ENCODE data around the gene ADCY2.
"Not testable (repeated sequence)": the region's sequence is repeated elsewhere in the genome, so short reads cannot be mapped to it uniquely, and the experiment has no call there.

Gene ADCY2

DNA sequence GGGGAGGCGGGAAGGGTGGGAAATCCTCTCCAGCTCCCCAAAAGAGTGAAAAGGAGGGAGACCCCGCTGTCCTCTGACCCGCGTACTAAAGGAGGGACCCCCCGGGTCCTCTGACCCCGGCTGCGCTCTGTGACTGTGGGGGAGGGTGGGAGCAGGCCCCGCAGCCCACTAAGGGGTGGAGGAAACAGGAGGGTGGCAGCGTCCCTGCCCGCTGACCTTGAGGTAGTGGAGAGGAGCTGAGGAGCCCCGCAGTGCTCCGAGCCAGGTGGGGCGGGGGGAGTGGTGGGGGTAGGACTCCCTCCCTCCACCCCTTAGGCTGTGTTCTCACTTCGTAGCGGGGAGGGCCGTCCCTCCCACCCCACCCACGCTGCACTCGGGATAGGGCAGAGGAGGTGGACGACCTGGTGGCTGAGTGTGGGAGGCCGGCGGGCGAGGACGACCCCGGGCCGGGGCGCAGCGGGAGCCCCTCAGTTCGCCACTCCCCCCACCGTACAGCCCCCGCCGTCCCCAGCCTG is 449 bp upstream of the ADCY2 start:
- no peak for DNase-seq (ENCODE audit: low read depth in 2 of 2, low spot score in 1 of 2)

DNA sequence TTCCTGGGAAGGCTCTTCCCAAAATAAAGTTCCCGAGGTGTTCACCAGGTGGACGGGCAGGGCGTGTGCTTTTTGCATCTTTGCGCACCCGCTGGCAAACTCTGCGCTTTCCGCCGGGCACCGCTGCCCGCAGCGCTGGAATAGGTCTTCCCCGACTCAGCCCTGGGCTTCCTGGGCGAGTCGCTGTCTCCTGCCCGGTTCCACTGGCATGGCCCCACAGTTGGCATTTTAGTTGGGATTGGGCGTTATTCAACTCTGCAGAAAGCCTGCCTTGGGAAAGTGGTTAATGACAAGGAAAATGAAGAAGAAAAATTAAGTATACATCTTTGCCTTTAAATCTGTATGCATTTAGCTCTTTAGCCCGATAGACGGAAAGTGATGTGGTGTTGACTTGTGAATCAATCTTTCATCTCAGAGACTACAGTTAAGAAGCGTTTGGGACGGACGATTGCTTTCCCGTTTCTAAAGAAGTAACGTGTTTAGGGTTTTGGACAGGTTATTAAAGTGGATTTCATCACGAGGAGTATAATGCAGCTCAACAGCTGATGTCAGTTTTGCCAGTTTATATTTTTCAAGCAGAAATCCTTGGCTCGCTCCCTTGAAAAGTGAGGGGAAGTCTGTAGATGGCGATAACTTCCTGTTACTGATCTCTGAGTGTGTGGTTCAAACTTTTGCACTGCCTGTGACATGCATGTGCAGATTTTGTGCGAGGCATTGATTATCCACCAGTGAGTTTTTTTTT is 946 bp downstream of the ADCY2 start:
- DNase-seq (ENCODE audit: low read depth in 2 of 2, low spot score in 1 of 2) = no peak

DNA sequence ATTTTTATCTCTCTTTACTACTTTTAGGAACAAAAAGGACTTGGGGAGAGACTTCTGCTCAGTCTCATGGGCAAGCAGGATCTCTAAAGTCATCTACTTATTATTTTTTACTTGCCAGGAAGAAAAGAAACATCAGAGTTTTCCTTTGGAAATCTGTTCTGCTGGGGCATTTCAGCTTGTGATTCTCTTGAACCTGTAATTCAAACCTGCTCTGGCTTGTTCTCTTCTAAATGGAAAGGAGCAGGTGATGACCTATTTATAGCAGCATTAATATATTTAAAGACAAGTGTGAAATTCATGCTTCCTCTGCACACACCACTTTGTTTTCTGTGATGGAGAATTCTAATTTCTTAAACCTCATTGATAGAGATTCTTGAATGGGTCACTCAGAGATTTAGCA is 2.0 kb downstream of the ADCY2 start:
- DNase-seq (ENCODE audit: low read depth in 2 of 2, low spot score in 1 of 2) = no peak

DNA sequence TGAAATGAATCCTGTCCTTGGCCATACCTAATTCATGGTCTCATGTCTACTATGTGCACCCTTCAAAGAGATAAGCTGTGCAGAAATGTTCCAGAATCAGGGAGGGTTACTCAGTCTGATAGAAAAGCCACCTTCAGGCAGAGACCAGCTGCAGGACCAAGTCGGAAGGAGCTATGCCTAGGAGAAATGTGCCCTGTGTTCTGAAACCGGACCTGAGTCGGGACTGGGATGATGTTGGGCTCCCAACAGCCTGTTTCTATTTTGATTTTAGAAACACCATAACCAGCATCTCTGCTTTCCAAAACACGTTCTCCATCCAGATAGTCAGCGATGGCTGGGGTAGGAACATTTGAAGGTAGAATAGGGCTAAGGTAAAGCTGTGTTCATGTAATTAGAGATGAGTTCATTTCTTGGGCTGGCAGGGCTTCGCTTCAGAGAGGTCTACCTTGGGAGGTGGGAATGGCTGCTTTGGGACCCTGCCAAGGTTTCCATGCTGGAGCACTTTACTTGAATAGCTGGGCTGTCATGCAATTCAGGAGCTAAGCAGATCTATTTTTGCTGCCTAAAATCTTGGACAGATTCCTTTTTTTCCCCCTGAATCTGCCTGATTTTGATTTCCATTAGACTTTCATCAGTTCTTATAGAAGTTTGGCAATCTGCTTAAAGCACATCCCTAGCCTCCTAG is 2.8 kb downstream of the ADCY2 start:
- DNase-seq (ENCODE audit: low read depth in 2 of 2, low spot score in 1 of 2) = no peak

DNA sequence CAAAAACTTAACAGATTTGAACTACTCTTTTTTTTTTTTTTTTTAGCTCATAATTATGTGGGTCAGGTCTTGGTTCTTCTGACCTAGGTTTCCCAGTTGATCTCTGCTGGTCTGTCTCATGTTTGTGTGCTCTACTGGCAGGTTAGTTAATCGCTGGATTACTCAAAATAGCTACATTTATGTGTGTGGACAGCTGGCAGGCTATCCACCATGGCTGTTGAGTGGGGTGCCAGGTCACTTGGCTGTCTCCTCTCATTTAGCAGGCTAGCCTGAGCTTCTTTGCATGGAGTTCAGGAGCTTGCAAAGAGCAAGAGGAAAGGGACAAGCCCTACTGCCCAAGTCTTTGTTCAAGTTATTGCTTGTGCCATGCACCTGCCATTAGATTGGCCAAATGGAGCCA is 9.3 kb downstream of the ADCY2 start:
- DNase-seq (ENCODE audit: low read depth in 2 of 2, low spot score in 1 of 2) = no peak

DNA sequence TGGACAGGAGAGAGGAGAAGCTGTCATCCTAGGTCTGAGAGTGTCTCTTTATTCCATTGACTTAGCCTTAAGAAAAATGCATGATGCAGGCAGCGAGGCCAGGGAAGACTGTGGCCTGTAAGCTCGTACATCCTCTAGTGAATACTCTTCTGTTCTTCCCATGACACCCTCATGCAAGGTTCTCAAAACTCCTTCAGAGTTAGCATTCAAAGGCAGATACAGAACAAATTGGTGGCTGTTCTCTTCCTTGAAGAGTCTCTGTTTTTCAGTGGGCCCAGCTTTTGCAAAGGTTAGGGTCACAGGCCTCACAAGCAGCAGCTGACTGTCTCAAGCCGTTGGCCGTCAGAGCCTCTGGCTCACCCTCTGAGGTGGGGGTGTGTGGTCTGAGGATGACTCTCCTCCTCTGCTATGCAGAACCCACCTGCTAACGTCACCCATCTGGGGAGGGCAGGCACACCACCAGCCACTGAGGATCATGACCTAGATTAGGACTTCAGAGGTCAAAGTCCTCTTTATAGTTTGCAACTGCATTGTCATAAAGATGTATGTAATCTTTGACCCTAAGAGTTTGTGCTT is 15.1 kb downstream of the ADCY2 start:
- no peak for DNase-seq (ENCODE audit: low read depth in 2 of 2, low spot score in 1 of 2)

DNA sequence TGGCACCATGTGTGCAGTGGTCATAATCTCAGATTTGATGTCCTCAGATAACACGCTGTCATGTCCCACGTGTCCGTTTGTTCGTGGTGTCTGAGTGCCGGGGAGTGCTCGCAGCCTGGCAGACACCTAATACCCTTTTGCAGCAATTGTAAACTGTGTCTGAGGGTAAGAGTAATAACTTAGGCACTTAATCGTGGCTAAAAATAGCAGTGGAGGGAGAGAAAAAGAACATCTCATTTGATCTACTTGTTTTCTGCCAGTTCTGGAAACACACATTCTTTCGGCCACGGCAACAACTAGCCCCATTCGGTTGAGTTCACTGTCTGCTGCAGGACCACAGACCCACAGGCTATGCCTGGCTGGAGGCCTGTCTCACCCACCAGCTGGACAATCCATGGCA is 16.5 kb downstream of the ADCY2 start:
- no peak for DNase-seq (ENCODE audit: low read depth in 2 of 2, low spot score in 1 of 2)

DNA sequence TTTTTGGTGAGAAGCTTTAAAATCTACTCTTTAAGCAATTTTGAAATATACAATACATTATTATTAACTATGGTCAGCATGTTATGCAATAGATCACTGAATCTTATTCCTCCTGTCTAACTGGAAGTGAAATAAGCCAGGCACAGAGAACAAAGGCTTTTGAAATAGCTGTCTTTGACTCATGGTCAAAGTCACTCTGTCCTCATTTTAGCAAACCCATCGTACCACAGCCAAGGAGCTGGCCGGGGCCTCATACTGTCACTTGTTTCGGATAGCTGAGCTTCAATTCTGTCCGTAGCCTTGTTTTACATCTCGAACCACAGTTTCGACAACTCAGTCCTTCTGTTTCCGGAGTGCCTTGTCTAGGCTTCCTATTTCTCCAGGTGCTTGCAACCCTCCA is 19.2 kb downstream of the ADCY2 start:
- DNase-seq (ENCODE audit: low read depth in 2 of 2, low spot score in 1 of 2) = no peak

DNA sequence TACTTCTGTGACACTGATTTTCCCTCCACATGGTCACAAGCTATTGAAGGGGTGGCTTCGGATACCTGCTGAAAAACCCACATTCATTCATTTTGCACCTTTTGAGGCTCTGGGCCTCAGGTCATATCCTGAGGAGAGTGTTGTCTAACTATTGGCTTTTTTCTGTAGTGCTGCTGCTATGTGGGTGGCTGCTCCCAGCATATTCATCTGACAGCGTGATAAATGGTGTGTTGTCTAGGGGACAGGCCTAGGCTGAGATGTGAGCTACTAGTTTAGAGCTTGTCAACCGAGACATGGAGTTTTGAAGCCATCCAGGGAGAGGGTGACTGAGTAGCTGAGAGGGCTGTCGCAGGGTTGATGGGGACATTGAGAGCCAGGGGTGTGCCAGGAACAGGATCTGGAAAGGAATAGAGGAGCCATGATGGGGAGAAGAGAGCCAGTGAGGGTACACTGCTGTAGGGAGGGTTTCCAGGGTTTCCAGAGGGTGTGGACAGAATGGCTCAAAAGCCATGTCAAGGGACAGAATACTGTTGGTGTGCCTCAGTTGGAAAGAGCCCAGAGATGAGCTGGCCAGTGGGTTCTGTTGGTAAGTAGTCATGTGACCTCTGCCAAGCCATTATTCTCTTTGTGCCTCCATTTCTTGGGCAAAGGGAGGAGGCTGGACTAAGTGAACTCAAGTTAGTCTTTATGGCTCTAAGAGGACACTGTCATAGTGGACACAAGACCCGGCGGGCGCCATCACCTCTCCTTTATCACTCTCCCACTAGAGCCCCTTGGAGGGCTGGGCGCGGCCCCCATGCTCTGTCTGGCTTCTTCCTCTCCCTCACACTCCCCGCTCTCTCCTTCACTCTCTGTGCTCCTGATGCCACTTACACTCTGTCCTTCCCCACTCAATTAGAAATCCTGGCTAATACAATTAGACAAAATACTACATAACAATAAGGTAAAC is 19.9 kb downstream of the ADCY2 start:
- DNase-seq (ENCODE audit: low read depth in 2 of 2, low spot score in 1 of 2) = no peak

DNA sequence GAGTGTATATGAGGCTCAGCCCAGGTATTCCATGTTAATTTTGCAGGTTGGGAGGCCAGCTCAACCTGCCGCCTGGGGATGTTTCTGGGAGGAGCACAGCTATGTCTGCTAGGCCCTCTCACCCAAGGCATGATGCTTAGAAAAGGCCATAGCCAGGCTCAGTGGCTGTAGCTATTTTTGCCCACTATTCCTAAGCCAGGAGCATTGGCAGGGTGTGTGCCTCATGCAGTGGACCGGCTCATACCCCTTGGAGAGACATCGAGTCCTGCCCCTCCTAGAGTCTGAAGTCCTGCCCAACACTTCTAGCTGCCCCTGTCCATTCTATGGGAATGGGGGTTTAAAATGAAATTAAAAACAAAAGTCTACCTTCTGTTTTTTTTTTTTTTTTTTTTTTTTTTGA is 22.3 kb downstream of the ADCY2 start:
- DNase-seq (ENCODE audit: low read depth in 2 of 2, low spot score in 1 of 2) = no peak

DNA sequence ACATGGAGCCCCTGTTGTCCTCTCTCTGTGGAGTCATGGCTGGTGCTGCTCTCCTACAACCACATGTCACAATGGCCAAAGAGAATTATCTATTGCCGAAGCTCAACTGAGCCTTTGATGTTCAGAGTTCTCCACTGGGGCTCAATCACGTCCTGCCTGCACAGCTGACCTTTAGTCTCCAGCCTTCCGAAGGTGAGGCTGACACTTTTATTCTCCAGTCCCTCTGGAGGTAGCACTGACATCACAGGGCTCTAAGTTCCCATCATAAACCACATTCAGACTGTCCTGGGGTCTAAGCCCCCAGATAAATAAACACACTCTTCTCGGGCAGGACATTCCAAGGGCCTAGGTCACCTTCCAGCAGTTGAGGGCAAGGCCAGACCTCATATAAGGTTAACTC is 23.4 kb downstream of the ADCY2 start:
- no peak for DNase-seq (ENCODE audit: low read depth in 2 of 2, low spot score in 1 of 2)

DNA sequence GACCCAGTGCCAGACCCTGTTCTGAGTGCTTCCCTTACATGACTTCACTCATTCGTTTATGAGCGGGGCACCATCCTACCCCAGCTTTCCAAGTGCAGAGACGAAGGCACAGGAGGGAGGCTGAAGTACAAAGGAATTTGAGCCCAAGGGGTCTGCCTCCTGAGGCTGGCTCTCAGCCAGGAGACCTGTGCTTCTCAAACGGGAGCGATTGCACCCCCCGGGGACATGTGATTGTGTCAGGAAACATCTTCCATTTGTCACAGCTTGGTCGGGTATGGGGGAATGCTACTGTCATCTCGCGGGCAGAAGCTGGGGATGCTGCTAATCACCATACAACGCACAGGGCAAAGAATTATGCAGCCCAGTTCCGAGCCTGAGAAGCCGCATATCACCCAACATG is 23.9 kb downstream of the ADCY2 start:
- DNase-seq (ENCODE audit: low read depth in 2 of 2, low spot score in 1 of 2) = no peak

DNA sequence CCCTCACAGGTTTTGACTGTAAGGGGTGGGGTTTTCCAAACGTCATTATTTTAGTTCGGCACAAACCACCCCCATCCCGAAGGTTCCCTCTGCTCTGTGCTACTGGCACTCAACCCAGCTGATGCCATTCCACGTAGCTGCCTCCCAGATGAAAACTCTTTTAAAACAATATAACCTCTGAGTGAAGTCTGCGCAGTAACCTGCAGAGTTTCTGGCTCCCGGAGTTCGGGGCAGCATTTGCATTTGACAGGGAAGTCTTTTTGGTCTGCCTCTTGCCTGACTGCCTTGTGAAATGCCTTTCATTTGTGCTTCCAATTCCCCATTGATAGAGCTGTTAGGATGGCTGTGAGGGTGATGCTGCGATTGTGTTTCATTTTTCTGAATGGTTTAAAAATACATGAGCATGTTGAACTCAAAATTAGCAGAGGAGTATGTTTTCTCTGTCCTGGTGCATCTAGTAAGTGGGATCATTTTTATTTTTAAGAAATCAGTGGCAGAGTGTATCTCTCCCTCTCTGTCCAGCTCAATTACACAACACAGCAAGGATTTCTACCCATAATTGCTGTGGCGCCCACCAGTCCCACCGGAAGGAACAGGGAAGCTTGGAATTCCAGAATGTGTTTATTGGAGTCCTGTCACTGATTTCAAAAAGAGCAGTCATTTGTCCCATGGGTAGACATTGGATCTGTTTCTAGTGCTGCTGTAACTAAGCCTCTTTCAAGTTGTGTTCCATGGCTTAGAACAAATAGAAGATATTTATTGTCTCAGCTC is 24.8 kb downstream of the ADCY2 start:
- no peak for DNase-seq (ENCODE audit: low read depth in 2 of 2, low spot score in 1 of 2)

DNA sequence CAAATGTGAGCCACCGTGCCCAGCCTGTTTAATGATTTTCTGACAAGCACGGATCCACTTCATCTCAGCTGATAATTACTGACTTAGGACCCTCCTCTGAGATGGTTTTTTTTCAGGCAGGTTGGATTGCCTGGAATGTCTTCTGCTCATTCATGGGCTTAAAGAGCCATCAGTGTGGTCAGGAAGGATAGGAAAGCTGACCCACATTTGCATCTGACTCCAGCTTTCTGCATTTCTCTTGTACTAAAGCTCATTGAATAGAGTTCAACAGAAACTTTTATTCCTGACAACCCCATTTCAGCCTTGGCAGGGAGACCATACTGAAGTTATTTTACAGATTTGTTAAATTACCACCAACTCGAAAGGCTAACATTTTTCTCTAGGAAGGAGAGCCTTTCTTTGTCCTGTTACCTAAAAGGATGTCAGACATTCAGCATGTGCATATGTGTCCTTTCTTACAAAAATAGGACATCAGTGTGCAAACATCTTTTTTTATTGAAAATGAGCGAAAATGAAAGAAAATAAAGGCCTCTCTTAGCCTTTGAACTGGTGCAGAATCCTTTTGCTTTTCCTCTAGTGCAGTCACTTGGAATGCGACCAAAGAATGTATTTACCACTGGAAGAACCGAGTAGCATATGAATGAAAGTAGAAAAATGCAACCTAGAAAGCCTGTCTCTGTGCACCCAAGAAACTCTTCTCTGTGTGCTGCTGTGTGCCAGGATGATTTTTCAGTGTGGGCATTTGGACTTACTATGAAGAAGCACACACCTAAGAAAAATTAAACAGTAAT is 26.6 kb downstream of the ADCY2 start:
- DNase-seq (ENCODE audit: low read depth in 2 of 2, low spot score in 1 of 2) = no peak

DNA sequence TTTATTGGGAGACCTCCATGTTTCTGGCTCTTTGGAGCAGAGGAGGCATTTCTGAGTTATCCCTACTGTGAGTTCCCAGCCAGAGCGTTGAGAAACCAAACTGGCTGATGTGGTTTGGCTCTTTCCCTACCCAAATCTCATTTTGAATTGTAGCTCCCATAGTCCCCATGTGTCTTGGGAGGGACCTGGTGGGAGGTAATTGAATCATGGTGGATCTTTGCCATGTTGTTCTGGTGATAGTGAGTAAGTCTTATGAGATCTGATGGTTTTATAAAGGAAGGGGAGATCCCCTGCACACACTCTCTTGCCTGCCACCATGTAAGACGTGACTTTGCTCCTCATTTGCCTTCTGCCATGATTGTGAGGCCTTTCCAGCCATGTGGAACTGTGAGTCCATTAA is 27.3 kb downstream of the ADCY2 start:
- not testable (repeated sequence) for DNase-seq (ENCODE audit: low read depth in 2 of 2, low spot score in 1 of 2)

DNA sequence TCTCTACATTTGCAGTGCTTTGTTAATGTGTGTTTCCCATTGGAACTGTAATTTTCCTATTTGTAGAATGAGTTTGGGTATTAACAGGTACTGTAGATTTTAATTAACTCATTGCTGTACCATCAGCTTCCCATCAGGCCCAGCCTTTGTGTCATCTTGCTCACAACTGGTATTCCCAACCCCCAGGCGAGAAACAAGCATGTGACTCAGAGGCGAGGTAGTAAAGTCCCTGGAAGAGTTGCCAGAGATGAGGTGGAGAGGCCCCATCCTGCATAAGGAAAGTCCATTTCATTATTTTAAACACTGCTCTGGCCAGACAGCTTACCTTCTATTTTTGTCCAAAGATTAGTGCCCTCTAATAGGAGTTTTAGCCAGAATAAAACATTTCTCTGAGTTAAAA is 29.9 kb downstream of the ADCY2 start:
- DNase-seq (ENCODE audit: low read depth in 2 of 2, low spot score in 1 of 2) = no peak

DNA sequence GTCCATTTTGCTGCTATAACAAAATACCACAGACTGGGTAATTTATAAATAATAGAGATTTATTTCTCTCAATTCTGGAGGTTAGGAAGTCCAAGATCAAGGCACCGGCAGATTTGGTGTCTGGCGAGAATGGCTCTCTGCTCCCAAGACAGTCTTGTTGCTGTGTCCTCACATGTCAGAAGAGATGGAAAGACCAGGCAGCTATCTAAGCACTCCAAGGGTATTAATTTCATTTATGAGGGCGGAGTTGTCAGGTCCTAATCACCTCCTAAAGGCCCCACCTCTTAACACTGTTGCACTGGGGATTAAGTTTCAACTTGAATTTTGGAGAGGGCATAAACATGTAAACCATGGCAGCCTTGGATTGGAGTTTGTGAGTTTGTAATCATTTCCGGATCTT is 30.3 kb downstream of the ADCY2 start:
- no peak for DNase-seq (ENCODE audit: low read depth in 2 of 2, low spot score in 1 of 2)

DNA sequence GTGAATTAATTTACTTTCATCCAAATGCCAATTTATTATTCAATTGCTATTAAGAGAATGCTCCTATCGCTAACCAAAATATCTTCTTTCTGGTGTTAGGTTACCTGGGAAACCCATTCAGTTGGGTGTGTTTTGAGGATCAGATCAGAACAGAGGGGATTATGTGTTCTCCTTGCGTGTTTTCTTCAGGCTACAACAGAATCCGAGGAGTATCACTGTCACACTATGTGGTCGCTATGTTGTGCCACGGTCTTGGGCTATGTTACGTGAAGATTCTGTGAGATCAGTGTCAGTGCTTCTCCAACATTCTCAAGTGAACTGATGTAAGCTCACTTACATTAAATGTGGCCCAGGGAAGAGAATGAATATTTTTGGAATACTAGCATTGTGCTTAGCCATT is 39.0 kb downstream of the ADCY2 start:
- no peak for DNase-seq (ENCODE audit: low read depth in 2 of 2, low spot score in 1 of 2)

DNA sequence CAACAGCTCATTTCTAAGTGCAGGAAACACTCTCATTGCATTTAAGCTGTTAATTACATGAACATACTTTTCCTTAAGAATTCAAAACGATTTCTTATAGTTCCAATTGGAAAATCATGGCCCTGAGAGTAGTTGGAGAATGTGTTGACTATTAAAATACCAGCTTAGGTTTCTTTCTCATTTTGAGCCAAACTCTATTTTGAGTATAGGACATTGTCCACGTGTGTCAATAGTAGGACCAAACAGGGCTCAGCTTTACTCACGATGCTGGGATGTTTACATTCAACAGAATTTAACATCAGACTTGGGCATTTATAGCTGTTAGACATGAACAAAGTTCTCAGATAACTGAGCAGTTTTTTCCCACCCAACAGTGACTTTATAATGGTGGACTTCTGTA is 39.6 kb downstream of the ADCY2 start:
- DNase-seq (ENCODE audit: low read depth in 2 of 2, low spot score in 1 of 2) = no peak

DNA sequence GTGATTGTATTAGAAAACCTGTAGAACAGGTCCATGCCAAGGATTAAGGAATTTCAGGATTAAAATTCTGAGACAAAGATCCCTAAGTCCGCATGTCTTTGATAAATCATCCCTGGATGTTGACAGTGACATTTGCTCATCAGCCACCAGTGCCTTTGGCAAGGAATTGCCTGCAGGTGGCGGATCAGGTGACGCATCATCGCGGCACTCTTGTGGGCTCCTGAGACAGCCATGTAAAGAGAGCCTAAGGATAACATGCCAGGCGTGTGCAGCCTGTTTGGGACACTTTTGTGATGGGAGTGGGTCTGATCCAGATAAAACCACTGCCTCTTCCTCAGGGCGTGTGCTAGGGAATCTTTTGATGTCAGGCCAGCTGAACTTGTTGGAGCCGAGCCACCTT is 40.6 kb downstream of the ADCY2 start:
- no peak for DNase-seq (ENCODE audit: low read depth in 2 of 2, low spot score in 1 of 2)

All from stimulated activated CD8-positive, alpha-beta memory T cell treated with anti-CD3 and anti-CD28 coated beads, Interleukin-4, amount 100 ng/mL, for 1 hour (primary cell).